WTC11 (cell line): Measurements from ENCODE around the gene WIPF3. TPM values are rescaled to one million over a fixed set of nuclear protein-coding genes. Genes with fewer than 3 reads are reported as not detected.

Experiments used
- ATAC-seq: fragments of 200-7000 bp; cut with Tn5 transposase; 2 replicates; pipeline ENCODE4 v1.10.0; 2021; ENCODE audit warnings: mild to moderate bottlenecking, moderate library complexity
- CTCF ChIA-PET: fragments of 300-600 bp; sonication (Branson Sonifier 250); formaldehyde crosslinking; loops from one replicate; lab custom pipeline; 2021; ENCODE audit warnings: antibody characterized with exemption; lab: Charles Lee
- POLR2A ChIA-PET: fragments of 350-600 bp; sonication (Branson Sonifier 250); formaldehyde crosslinking; loops from one replicate; lab custom pipeline; 2021; ENCODE audit warnings: antibody characterized with exemption; lab: Charles Lee
- DNase-seq: peaks from one replicate; pipeline ENCODE4 v3.0.0; 2021; ENCODE audit warnings: low spot score
- H3K27ac Mint-ChIP-seq: 2 replicates; pipeline ENCODE4 v1.8.0; 2021; ENCODE audit warnings: mixed read lengths
- H3K27me3 Mint-ChIP-seq: 2 replicates; pipeline ENCODE4 v1.8.0; 2021; ENCODE audit warnings: low read depth, mild to moderate bottlenecking, moderate library complexity, mixed read lengths
- H3K36me3 Mint-ChIP-seq: 2 replicates; pipeline ENCODE4 v1.8.0; 2021; ENCODE audit warnings: mixed read lengths
- H3K4me1 Mint-ChIP-seq: 2 replicates; pipeline ENCODE4 v1.8.0; 2022; ENCODE audit warnings: mixed read lengths
- H3K4me3 Mint-ChIP-seq: 2 replicates; pipeline ENCODE4 v1.8.0; 2021; ENCODE audit warnings: mild to moderate bottlenecking, moderate library complexity, mixed read lengths
- H3K9me3 Mint-ChIP-seq: 2 replicates; pipeline ENCODE4 v1.8.0; 2021; ENCODE audit warnings: mixed read lengths
- AFF4 ChIP-seq: sonication (generic); formaldehyde crosslinking; IDR thresholded peaks from 2 replicates; pipeline ENCODE4 v1.8.1; 2023; ENCODE audit warnings: mild to moderate bottlenecking, missing genetic modification reagents, borderline replicate concordance
- CDX4 ChIP-seq: fragments of 250-450 bp; sonication (Bioruptor Pico); IDR thresholded peaks from 2 replicates; pipeline ENCODE4 v1.9.0; 2021; ENCODE audit warnings: moderate library complexity, mild to moderate bottlenecking, inconsistent platforms, borderline replicate concordance
- CREB1 ChIP-seq: sonication (generic); formaldehyde crosslinking; IDR thresholded peaks from 2 replicates; pipeline ENCODE4 v1.8.0; 2023; ENCODE audit warnings: mild to moderate bottlenecking, missing genetic modification reagents
- FOXP1 ChIP-seq: sonication (generic); formaldehyde crosslinking; IDR thresholded peaks from 2 replicates; pipeline ENCODE4 v1.8.0; 2022; ENCODE audit warnings: missing genetic modification reagents, mild to moderate bottlenecking, moderate library complexity, borderline replicate concordance
- GRHL2 ChIP-seq: fragments of 250-450 bp; sonication (Bioruptor Pico); IDR thresholded peaks from 2 replicates; pipeline ENCODE4 v1.8.0; 2022; ENCODE audit warnings: mild to moderate bottlenecking, moderate library complexity; ENCODE audit not compliant: insufficient replicate concordance, severe bottlenecking
- GTF2I ChIP-seq: fragments of 250-450 bp; sonication (Bioruptor Pico); conservative IDR thresholded peaks from 2 replicates; pipeline ENCODE4 v1.4.0; 2021; ENCODE audit warnings: mild to moderate bottlenecking
- JUN ChIP-seq: sonication (generic); formaldehyde crosslinking; IDR thresholded peaks from 2 replicates; pipeline ENCODE4 v1.8.0; 2023; ENCODE audit warnings: mild to moderate bottlenecking, missing genetic modification reagents
- NFE2L1 ChIP-seq: sonication (generic); formaldehyde crosslinking; IDR thresholded peaks from 2 replicates; pipeline ENCODE4 v1.8.1; 2023; ENCODE audit warnings: missing genetic modification reagents
- PREB ChIP-seq: sonication (generic); formaldehyde crosslinking; IDR thresholded peaks from 2 replicates; pipeline ENCODE4 v1.8.1; 2022; ENCODE audit warnings: mild to moderate bottlenecking, missing genetic modification reagents, moderate library complexity, borderline replicate concordance
- PRRX2 ChIP-seq: fragments of 250-450 bp; sonication (Bioruptor Pico); IDR thresholded peaks from 2 replicates; pipeline ENCODE4 v1.8.0; 2021; ENCODE audit warnings: mild to moderate bottlenecking
- ZNF219 ChIP-seq: sonication (generic); formaldehyde crosslinking; IDR thresholded peaks from 2 replicates; pipeline ENCODE4 v1.8.0; 2023; ENCODE audit warnings: missing genetic modification reagents, mild to moderate bottlenecking, borderline replicate concordance
- ZNF263 ChIP-seq: sonication (generic); formaldehyde crosslinking; IDR thresholded peaks from 2 replicates; pipeline ENCODE4 v1.8.1; 2022; ENCODE audit warnings: low read depth, mild to moderate bottlenecking, moderate library complexity, missing genetic modification reagents
- ZNF317 ChIP-seq: sonication (generic); formaldehyde crosslinking; IDR thresholded peaks from 2 replicates; pipeline ENCODE4 v1.8.1; 2023; ENCODE audit warnings: low read depth, mild to moderate bottlenecking, moderate library complexity, missing genetic modification reagents, borderline replicate concordance
- ZNF416 ChIP-seq: fragments of 250-450 bp; sonication (Bioruptor Pico); IDR thresholded peaks from 2 replicates; pipeline ENCODE4 v1.9.0; 2021; ENCODE audit warnings: mild to moderate bottlenecking, inconsistent platforms
- ZNF532 ChIP-seq: fragments of 250-450 bp; sonication (Bioruptor Pico); IDR thresholded peaks from 2 replicates; pipeline ENCODE4 v1.9.0; 2021; ENCODE audit warnings: mild to moderate bottlenecking, borderline replicate concordance
- total RNA-seq: library from RNA; stranded (reverse); gene quantifications from 3 replicates; pipeline ENCODE4 v1.2.3, GENCODE V29; 2021
- TF ChIP-seq, protein P1 (sequence below): sonication (generic); formaldehyde crosslinking; IDR thresholded peaks from 2 replicates; pipeline ENCODE4 v1.8.1; 2023; ENCODE audit warnings: mild to moderate bottlenecking, missing genetic modification reagents
- TF ChIP-seq, protein P2 (sequence below): fragments of 250-450 bp; sonication (Bioruptor Pico); IDR thresholded peaks from 2 replicates; pipeline ENCODE4 v2.1.2; 2022; ENCODE audit warnings: mild to moderate bottlenecking, moderate library complexity
- TF ChIP-seq, protein P3 (sequence below): sonication (generic); formaldehyde crosslinking; IDR thresholded peaks from 2 replicates; pipeline ENCODE4 v1.8.1; 2022; ENCODE audit warnings: low read depth, missing genetic modification reagents, borderline replicate concordance
- TF ChIP-seq, protein P4 (sequence below): sonication (generic); formaldehyde crosslinking; IDR thresholded peaks from 2 replicates; pipeline ENCODE4 v1.8.1; 2023; ENCODE audit warnings: mild to moderate bottlenecking, missing genetic modification reagents, moderate library complexity
- TF ChIP-seq, protein P5 (sequence below): fragments of 250-450 bp; sonication (Bioruptor Pico); IDR thresholded peaks from 2 replicates; pipeline ENCODE4 v1.9.0; 2021; ENCODE audit warnings: mild to moderate bottlenecking

Gene WIPF3
- total RNA-seq, 1 experiment from 2014 or later, result 9.9 TPM

- TF ChIP-seq, protein P1, sequence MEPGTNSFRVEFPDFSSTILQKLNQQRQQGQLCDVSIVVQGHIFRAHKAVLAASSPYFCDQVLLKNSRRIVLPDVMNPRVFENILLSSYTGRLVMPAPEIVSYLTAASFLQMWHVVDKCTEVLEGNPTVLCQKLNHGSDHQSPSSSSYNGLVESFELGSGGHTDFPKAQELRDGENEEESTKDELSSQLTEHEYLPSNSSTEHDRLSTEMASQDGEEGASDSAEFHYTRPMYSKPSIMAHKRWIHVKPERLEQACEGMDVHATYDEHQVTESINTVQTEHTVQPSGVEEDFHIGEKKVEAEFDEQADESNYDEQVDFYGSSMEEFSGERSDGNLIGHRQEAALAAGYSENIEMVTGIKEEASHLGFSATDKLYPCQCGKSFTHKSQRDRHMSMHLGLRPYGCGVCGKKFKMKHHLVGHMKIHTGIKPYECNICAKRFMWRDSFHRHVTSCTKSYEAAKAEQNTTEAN (CRISPR knock-in tag), result no peak
- TF ChIP-seq, protein P2, sequence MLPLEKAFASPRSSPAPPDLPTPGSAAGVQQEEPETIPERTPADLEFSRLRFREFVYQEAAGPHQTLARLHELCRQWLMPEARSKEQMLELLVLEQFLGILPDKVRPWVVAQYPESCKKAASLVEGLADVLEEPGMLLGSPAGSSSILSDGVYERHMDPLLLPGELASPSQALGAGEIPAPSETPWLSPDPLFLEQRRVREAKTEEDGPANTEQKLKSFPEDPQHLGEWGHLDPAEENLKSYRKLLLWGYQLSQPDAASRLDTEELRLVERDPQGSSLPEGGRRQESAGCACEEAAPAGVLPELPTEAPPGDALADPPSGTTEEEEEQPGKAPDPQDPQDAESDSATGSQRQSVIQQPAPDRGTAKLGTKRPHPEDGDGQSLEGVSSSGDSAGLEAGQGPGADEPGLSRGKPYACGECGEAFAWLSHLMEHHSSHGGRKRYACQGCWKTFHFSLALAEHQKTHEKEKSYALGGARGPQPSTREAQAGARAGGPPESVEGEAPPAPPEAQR (CRISPR knock-in tag), result no peak
- TF ChIP-seq GRHL2 (CRISPR knock-in tag), result no peak
- TF ChIP-seq NFE2L1, result no peak
- no peak for TF ChIP-seq FOXP1 (CRISPR knock-in tag)
Observed at GRCh38 chr7:29875741-29876140, 69.4 kb downstream of the WIPF3 start (continued).

DNA sequence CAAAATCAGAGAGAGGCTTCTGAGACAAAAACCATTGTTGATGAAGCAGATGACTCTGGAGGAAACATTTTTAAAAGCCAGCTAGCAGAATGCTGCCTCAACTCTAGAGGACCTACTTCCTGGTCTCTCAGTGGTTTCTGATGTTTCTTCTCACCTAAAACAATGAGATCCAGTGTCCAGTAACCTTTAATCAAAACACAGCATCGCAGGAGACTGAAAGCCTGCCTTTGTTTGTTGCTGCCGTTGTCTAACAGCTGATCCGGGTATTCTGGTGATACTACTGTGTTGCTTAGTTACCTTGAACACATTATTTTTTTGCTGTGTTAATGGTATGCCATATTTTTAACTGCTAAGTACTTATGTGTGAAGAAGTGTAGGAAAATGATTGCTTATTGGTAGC is 70.9 kb downstream of the WIPF3 start:
- no peaks in the 10 kb centered on the region for H3K27me3 Mint-ChIP-seq
- ATAC-seq, result no peak
- H3K36me3 Mint-ChIP-seq, result no peaks in the 10 kb centered on the region
- CTCF ChIA-PET, result no interaction called here
- POLR2A ChIA-PET, result no interaction called here
- H3K27ac Mint-ChIP-seq, result no peak overlapping the region
- H3K9me3 Mint-ChIP-seq, result no peaks in the 10 kb centered on the region
- H3K4me1 Mint-ChIP-seq, result peaks cover 7% of the 10 kb centered on the region
- H3K4me3 Mint-ChIP-seq, result no peak overlapping the region
- no peak for DNase-seq
- TF ChIP-seq JUN (CRISPR knock-in tag), result no peak
- TF ChIP-seq, protein P3, sequence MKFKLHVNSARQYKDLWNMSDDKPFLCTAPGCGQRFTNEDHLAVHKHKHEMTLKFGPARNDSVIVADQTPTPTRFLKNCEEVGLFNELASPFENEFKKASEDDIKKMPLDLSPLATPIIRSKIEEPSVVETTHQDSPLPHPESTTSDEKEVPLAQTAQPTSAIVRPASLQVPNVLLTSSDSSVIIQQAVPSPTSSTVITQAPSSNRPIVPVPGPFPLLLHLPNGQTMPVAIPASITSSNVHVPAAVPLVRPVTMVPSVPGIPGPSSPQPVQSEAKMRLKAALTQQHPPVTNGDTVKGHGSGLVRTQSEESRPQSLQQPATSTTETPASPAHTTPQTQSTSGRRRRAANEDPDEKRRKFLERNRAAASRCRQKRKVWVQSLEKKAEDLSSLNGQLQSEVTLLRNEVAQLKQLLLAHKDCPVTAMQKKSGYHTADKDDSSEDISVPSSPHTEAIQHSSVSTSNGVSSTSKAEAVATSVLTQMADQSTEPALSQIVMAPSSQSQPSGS, result no peak
- no peak for TF ChIP-seq PREB
- no peak for TF ChIP-seq ZNF263 (CRISPR knock-in tag)
- no peak for TF ChIP-seq AFF4 (CRISPR knock-in tag)
- TF ChIP-seq, protein P4, sequence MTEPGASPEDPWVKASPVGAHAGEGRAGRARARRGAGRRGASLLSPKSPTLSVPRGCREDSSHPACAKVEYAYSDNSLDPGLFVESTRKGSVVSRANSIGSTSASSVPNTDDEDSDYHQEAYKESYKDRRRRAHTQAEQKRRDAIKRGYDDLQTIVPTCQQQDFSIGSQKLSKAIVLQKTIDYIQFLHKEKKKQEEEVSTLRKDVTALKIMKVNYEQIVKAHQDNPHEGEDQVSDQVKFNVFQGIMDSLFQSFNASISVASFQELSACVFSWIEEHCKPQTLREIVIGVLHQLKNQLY, result no peak
- no peak for TF ChIP-seq CDX4 (CRISPR knock-in tag)
- TF ChIP-seq GTF2I (CRISPR knock-in tag), result no peak
- TF ChIP-seq PRRX2 (CRISPR knock-in tag), result no peak
- no peak for TF ChIP-seq ZNF532 (CRISPR knock-in tag)
- TF ChIP-seq GRHL2 (CRISPR knock-in tag), result no peak
- TF ChIP-seq, protein P5, sequence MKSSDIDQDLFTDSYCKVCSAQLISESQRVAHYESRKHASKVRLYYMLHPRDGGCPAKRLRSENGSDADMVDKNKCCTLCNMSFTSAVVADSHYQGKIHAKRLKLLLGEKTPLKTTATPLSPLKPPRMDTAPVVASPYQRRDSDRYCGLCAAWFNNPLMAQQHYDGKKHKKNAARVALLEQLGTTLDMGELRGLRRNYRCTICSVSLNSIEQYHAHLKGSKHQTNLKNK (CRISPR knock-in tag), result no peak
- TF ChIP-seq ZNF416 (CRISPR knock-in tag), result no peak
- TF ChIP-seq CREB1 (CRISPR knock-in tag), result no peak
- TF ChIP-seq ZNF219 (CRISPR knock-in tag), result no peak
- no peak for TF ChIP-seq ZNF317 (CRISPR knock-in tag)
